HepG2 (cell line): ENCODE results near the gene SRP68. TPM values are rescaled to one million over a fixed set of nuclear protein-coding genes. Genes with fewer than 3 reads are reported as not detected.

Source experiments
- FIP1L1 ChIP-seq: fragments of 200-400 bp; formaldehyde crosslinking; IDR thresholded peaks from 2 replicates; pipeline ENCODE4 v1.6.1; 2018; ENCODE audit warnings: low read depth, mild to moderate bottlenecking, low read length, moderate library complexity, borderline replicate concordance; ENCODE audit not compliant: insufficient read depth
- KDM4B ChIP-seq: sonication (generic); formaldehyde crosslinking; IDR thresholded peaks from 2 replicates; pipeline ENCODE4 v1.4.0; 2020; ENCODE audit warnings: missing genetic modification reagents
- KDM6A ChIP-seq: IDR thresholded peaks from 2 replicates; pipeline ENCODE4 v1.6.1; 2016; ENCODE audit warnings: low read depth
- LRRFIP1 ChIP-seq: sonication (generic); formaldehyde crosslinking; conservative IDR thresholded peaks from 2 replicates; pipeline ENCODE4 v1.4.0; 2020; ENCODE audit warnings: missing genetic modification reagents
- MAZ ChIP-seq, 2 experiments: sonication (generic) in 1 of 2; formaldehyde crosslinking in 1 of 2; IDR thresholded peaks; 2 replicates each; pipeline versions ENCODE4 v1.5.0 to v1.6.1; 2012 to 2020; ENCODE audit warnings: low read depth in 2 of 2, mild to moderate bottlenecking in 2 of 2, borderline replicate concordance in 1 of 2, improper control_type of control experiment in 1 of 2, low read length in 1 of 2, missing genetic modification reagents in 1 of 2, moderate library complexity in 1 of 2
- MBD4 ChIP-seq: IDR thresholded peaks from 2 replicates; pipeline ENCODE4 v1.6.1; 2012; ENCODE audit warnings: low read length, inconsistent platforms, borderline replicate concordance
- NFAT5 ChIP-seq: sonication (generic); formaldehyde crosslinking; IDR thresholded peaks from 2 replicates; pipeline ENCODE4 v1.4.0; 2020; ENCODE audit warnings: missing genetic modification reagents
- PHF21A ChIP-seq: sonication (generic); formaldehyde crosslinking; IDR thresholded peaks from 2 replicates; pipeline ENCODE4 v1.5.0; 2020; ENCODE audit warnings: mild to moderate bottlenecking, missing genetic modification reagents
- POGZ ChIP-seq: sonication (generic); formaldehyde crosslinking; IDR thresholded peaks from 2 replicates; pipeline ENCODE4 v1.4.0; 2020; ENCODE audit warnings: mild to moderate bottlenecking, missing genetic modification reagents
- RBM39 ChIP-seq: fragments of 200-400 bp; formaldehyde crosslinking; IDR thresholded peaks from one replicate; pipeline ENCODE4 v1.6.1; 2018; ENCODE audit warnings: antibody characterized with exemption, mild to moderate bottlenecking, low read depth, low read length; ENCODE audit not compliant: poor library complexity, severe bottlenecking
- SKIL ChIP-seq: sonication (generic); formaldehyde crosslinking; IDR thresholded peaks from 2 replicates; pipeline ENCODE4 v1.8.0; 2022; ENCODE audit warnings: missing genetic modification reagents, mild to moderate bottlenecking, moderate library complexity, borderline replicate concordance
- TBX3 ChIP-seq: fragments of 450-650 bp; IDR thresholded peaks from 2 replicates; pipeline ENCODE4 v1.6.1; 2017; ENCODE audit warnings: antibody characterized with exemption, mild to moderate bottlenecking, inconsistent platforms, borderline replicate concordance
- WIZ ChIP-seq: sonication (generic); formaldehyde crosslinking; IDR thresholded peaks from 2 replicates; pipeline ENCODE4 v1.5.1; 2020; ENCODE audit warnings: mild to moderate bottlenecking, missing genetic modification reagents
- ZKSCAN5 ChIP-seq: sonication (generic); formaldehyde crosslinking; IDR thresholded peaks from 2 replicates; pipeline ENCODE4 v1.5.1; 2020; ENCODE audit warnings: mild to moderate bottlenecking, missing genetic modification reagents
- ZNF235 ChIP-seq: sonication (generic); formaldehyde crosslinking; IDR thresholded peaks from 2 replicates; pipeline ENCODE4 v1.8.1; 2023; ENCODE audit warnings: mild to moderate bottlenecking, missing genetic modification reagents, borderline replicate concordance
- ZNF432 ChIP-seq: sonication (generic); formaldehyde crosslinking; IDR thresholded peaks from 2 replicates; pipeline ENCODE4 v1.5.0; 2020; ENCODE audit warnings: missing genetic modification reagents, mild to moderate bottlenecking, borderline replicate concordance
- ZNF766 ChIP-seq: sonication (generic); formaldehyde crosslinking; IDR thresholded peaks from 2 replicates; pipeline ENCODE4 v1.5.0; 2020; ENCODE audit warnings: missing genetic modification reagents, borderline replicate concordance
- polyA plus RNA-seq, 8 experiments: library from polyadenylated mRNA; depleted of rRNA in 3 of 8; stranded (reverse) in 7 of 8; unstranded in 1 of 8; fragments of >200 nt; fragmentation: Illumina TruSeq in 4 of 8; extraction: Trizol in 4 of 8; gene quantifications; 2 replicates each; pipeline versions ENCODE4 v1.2.1 to v1.2.3, GENCODE V29; 2011 to 2016; ENCODE audit warnings: low read depth in 4 of 8, missing spikeins in 1 of 8, mixed read lengths in 1 of 8; ENCODE audit not compliant: insufficient read depth in 1 of 8
- total RNA-seq, 5 experiments: library from RNA; depleted of rRNA; stranded (reverse); fragments of >200 nt; fragmentation: Illumina TruSeq; extraction: Trizol; gene quantifications; 2 replicates each; pipeline ENCODE4 v1.2.3, GENCODE V29; 2016; ENCODE audit warnings: low read depth in 1 of 5

SRP68 gene
- total and polyA plus RNA-seq, 2 of the 13 experiments (the other 11 are each of a cell fraction or from before 2014, with no cell fraction given), result 39.8 to 74.3 TPM

GRCh38 chr17:75996665-75997590 is 75.4 kb downstream of the SRP68 start (continued):
- peak; percentile 85; the same call in 1 of the 2 replicates for TF ChIP-seq SKIL (CRISPR knock-in tag)
- no peak; the same call in 1 of the 2 replicates for TF ChIP-seq POGZ (CRISPR knock-in tag)
- no peak for TF ChIP-seq LRRFIP1 (CRISPR knock-in tag)
- peak; percentile 43; the same call in 1 of the 2 replicates for TF ChIP-seq TBX3
- peak; percentile 94 for TF ChIP-seq KDM6A (CRISPR knock-in tag)
- no peak for TF ChIP-seq ZNF432 (CRISPR knock-in tag)
- TF ChIP-seq MAZ (IDR thresholded peaks at IDR 0.05; ENCODE audit: borderline replicate concordance, low read depth, low read length), result no peak
- peak; percentile 18 for TF ChIP-seq MAZ (CRISPR knock-in tag; IDR thresholded peaks at IDR 0.05; ENCODE audit: low read depth)
- TF ChIP-seq MBD4, result no peak
- peak; percentile 57; the same call in 1 of the 2 replicates for TF ChIP-seq FIP1L1
- TF ChIP-seq ZNF235, result no peak
- peak; percentile 69; the same call in 1 of the 2 replicates for TF ChIP-seq ZNF766 (CRISPR knock-in tag)
- no peak for TF ChIP-seq WIZ
- TF ChIP-seq PHF21A (CRISPR knock-in tag), result peak; percentile 65
- peak; percentile 56 for TF ChIP-seq ZKSCAN5 (CRISPR knock-in tag)
- 0 out of 2 replicates have a peak, but pooled peaks have one; percentile 58 for TF ChIP-seq KDM4B
- 0 out of 2 replicates have a peak, but pooled peaks have one; percentile 49 for TF ChIP-seq NFAT5 (CRISPR knock-in tag)
- TF ChIP-seq RBM39, result no peak
